Lung (tissue), 12 donors: ENCODE results near the gene PRXL2A. TPM values are rescaled to one million over a fixed set of nuclear protein-coding genes. Genes with fewer than 3 reads are reported as not detected.

Experiments
- ATAC-seq: fragments of 200-7000 bp; cut with Tn5 transposase; one replicate; pipeline ENCODE4 v1.9.1; 2020; ENCODE audit warnings: moderate number of reproducible peaks; ENCODE audit not compliant: insufficient read depth, low FRiP score
- DNase-seq, 3 donors: peaks; one replicate each; pipeline ENCODE4 v3.0.0-alpha.2; 2013 to 2017
- H3K27ac ChIP-seq, 2 donors: one replicate each; pipeline ENCODE4 v1.5.1; 2013; ENCODE audit warnings: mild to moderate bottlenecking in 2 of 2, moderate library complexity in 2 of 2, control low read depth in 1 of 2, inconsistent platforms in 1 of 2, low read depth in 1 of 2, low read length in 1 of 2
- H3K27me3 ChIP-seq, 3 donors: one replicate each; pipeline ENCODE4 v1.5.1; 2013; ENCODE audit warnings: low read length in 2 of 3; ENCODE audit not compliant: control insufficient read depth in 3 of 3, insufficient read depth in 3 of 3
- H3K36me3 ChIP-seq, 4 donors: one replicate each; pipeline ENCODE4 v1.5.1; 2013; ENCODE audit warnings: low read length in 4 of 4, mild to moderate bottlenecking in 1 of 4, moderate library complexity in 1 of 4; ENCODE audit not compliant: control insufficient read depth in 4 of 4, insufficient read depth in 4 of 4
- H3K4me1 ChIP-seq, 5 donors: one replicate each; pipeline ENCODE4 v1.5.1; 2013; ENCODE audit warnings: low read length in 5 of 5, mild to moderate bottlenecking in 2 of 5, moderate library complexity in 1 of 5; ENCODE audit not compliant: control insufficient read depth in 5 of 5, insufficient read depth in 5 of 5
- H3K4me3 ChIP-seq: one replicate; pipeline ENCODE4 v1.5.1; 2013; ENCODE audit warnings: mild to moderate bottlenecking, control low read depth, moderate library complexity
- H3K9ac ChIP-seq, 2 donors: one replicate each; pipeline ENCODE4 v1.5.1; 2013; ENCODE audit warnings: low read length in 2 of 2, control low read depth in 1 of 2; ENCODE audit not compliant: insufficient read depth in 1 of 2
- H3K9me3 ChIP-seq, 4 donors: one replicate each; pipeline ENCODE4 v1.5.1; 2013; ENCODE audit warnings: low read length in 3 of 4, mild to moderate bottlenecking in 1 of 4, moderate library complexity in 1 of 4; ENCODE audit not compliant: control insufficient read depth in 4 of 4, insufficient read depth in 3 of 4
- CTCF ChIP-seq: IDR thresholded peaks from 2 replicates; pipeline ENCODE4 v1.5.1; 2012; ENCODE audit warnings: mild to moderate bottlenecking; ENCODE audit errors: control extremely low read depth, extremely low read depth
- WGBS, 2 donors: extraction: QIAGEN DNeasy Blood & Tissue Kit; methylation state at CpG; one replicate each; pipeline ENCODE4 v1.1.7; 2013; 5-methylcytosine and 5-hydroxymethylcytosine counted together
- polyA plus RNA-seq, 2 donors: library from polyadenylated mRNA; stranded (reverse); fragments of 200-250 nt; gene quantifications; one replicate each; pipeline ENCODE4 v1.2.1, GENCODE V29; 2013
- total RNA-seq, 2 donors: library from RNA; depleted of rRNA in 1 of 2; stranded (reverse); fragments of >200 nt in 1 of 2; gene quantifications; one replicate each; pipeline ENCODE4 v1.2.1, GENCODE V29; 2014 to 2021
- donor health status: control.
- donor health status: control.
- donor health status: Bipolar disorder and iron deficiency.
- donor health status: healthy.
- donor health status: DM: yes; HTN: yes; CAD: no.

The PRXL2A gene
- total and polyA plus RNA-seq, 4 donors: 18.2 to 59.5 (median 37.0) TPM

GRCh38 chr10:80379701-80380100 is 28.6 kb upstream of the PRXL2A start:
- WGBS, 2 donors: 43 to 77% methylated on average over 3 of the region's 3 CpGs
- ATAC-seq: no peak
- no peak for TF ChIP-seq CTCF

GRCh38 chr10:80380185-80380584 is 28.2 kb upstream of the PRXL2A start:
- Histone ChIP-seq H3K27ac (no peak overlapping the region), H3K9me3 (no peaks in the 10 kb centered on the region), H3K27me3 (no peaks in the 10 kb centered on the region), H3K9ac (no peak overlapping the region), H3K4me3 (no peak overlapping the region), H3K36me3 (no peaks in the 10 kb centered on the region), H3K4me1 (peaks cover 0 to 2% (median 0%) of the 10 kb centered on the region in 5 donors)
- DNase-seq (peak in 2 of 3 donors; percentile 53 to 61), ATAC-seq (no peak)
- WGBS, 2 donors: 81 to 89% methylated on average over 4 of the region's 4 CpGs
- no peak for TF ChIP-seq CTCF

More at GRCh38 chr10:80379701-80380100, 28.6 kb upstream of the PRXL2A start:
- no peak overlapping the region for H3K27ac ChIP-seq
- H3K9ac ChIP-seq: no peak overlapping the region
- H3K9me3 ChIP-seq: no peaks in the 10 kb centered on the region
- peak in 2 of 3 donors; percentile 20 to 51 for DNase-seq
- no peaks in the 10 kb centered on the region for H3K36me3 ChIP-seq
- no peak overlapping the region for H3K4me3 ChIP-seq
- peaks cover 0 to 2% (median 0%) of the 10 kb centered on the region in 5 donors for H3K4me1 ChIP-seq
- H3K27me3 ChIP-seq: no peaks in the 10 kb centered on the region

GRCh38 chr10:80382989-80383388 is 25.4 kb upstream of the PRXL2A start:
- Histone ChIP-seq H3K9ac (no peak overlapping the region), H3K36me3 (no peaks in the 10 kb centered on the region), H3K4me3 (no peak overlapping the region), H3K9me3 (no peaks in the 10 kb centered on the region), H3K4me1 (peaks cover 0 to 2% (median 0%) of the 10 kb centered on the region in 5 donors), H3K27me3 (no peaks in the 10 kb centered on the region), H3K27ac (no peak overlapping the region)
- WGBS, 2 donors: 13 to 18% methylated on average over 4 of the region's 4 CpGs
- peak; percentile 57 to 77 (median 71) for DNase-seq
- no peak for ATAC-seq
- TF ChIP-seq CTCF: peak; percentile 27

- no peaks in the 10 kb centered on the region for H3K36me3 ChIP-seq
- H3K9me3 ChIP-seq: no peaks in the 10 kb centered on the region
- H3K4me1 ChIP-seq: peaks cover 0 to 8% (median 0%) of the 10 kb centered on the region in 5 donors
- TF ChIP-seq CTCF: no peak
- DNase-seq (no peak), ATAC-seq (no peak)
- H3K4me3 ChIP-seq: no peak overlapping the region
- no peaks in the 10 kb centered on the region for H3K27me3 ChIP-seq
- H3K27ac ChIP-seq: no peak overlapping the region
- WGBS, 2 donors: 80 to 92% methylated on average over 9 of the region's 9 CpGs
- no peak overlapping the region for H3K9ac ChIP-seq
Measured at GRCh38 chr10:80390740-80391139, 17.6 kb upstream of the PRXL2A start.
